SK-N-SH treated with all-trans-retinoic acid at 6 μM for 48 hours (cell line): ENCODE data around the gene FAM174C.

Experiments
- ATAC-seq: fragments of 200-7000 bp; cut with Tn5 transposase; 3 replicates; pipeline ENCODE4 v1.9.1; 2020; ENCODE audit warnings: mild to moderate bottlenecking, moderate library complexity
- ARNTL ChIP-seq: fragments of 450-650 bp; formaldehyde crosslinking; IDR thresholded peaks from 2 replicates; pipeline ENCODE4 v1.5.0; 2020; ENCODE audit warnings: low read depth, mild to moderate bottlenecking, moderate library complexity, borderline replicate concordance
- BACH2 ChIP-seq: fragments of 250-450 bp; sonication (Bioruptor Pico); IDR thresholded peaks from 2 replicates; pipeline ENCODE4 v1.9.0; 2021; ENCODE audit warnings: mild to moderate bottlenecking, borderline replicate concordance
- CSDC2 ChIP-seq: fragments of 250-450 bp; sonication (Bioruptor Pico); IDR thresholded peaks from 2 replicates; pipeline ENCODE4 v1.5.0; 2020; ENCODE audit warnings: mild to moderate bottlenecking, moderate library complexity
- ESRRG ChIP-seq: fragments of 250-450 bp; sonication (Bioruptor Pico); IDR thresholded peaks from 2 replicates; pipeline ENCODE4 v1.6.1; 2021; ENCODE audit warnings: mild to moderate bottlenecking
- GLIS3 ChIP-seq: fragments of 250-450 bp; sonication (Bioruptor Pico); IDR thresholded peaks from 2 replicates; pipeline ENCODE4 v1.5.0; 2020; ENCODE audit warnings: mild to moderate bottlenecking, moderate library complexity
- ISL1 ChIP-seq: fragments of 250-450 bp; sonication (Bioruptor Pico); IDR thresholded peaks from 2 replicates; pipeline ENCODE4 v2.1.2; 2022; ENCODE audit warnings: mild to moderate bottlenecking, moderate library complexity
- OSR1 ChIP-seq: fragments of 250-450 bp; sonication (Bioruptor Pico); IDR thresholded peaks from 2 replicates; pipeline ENCODE4 v1.8.0; 2022; ENCODE audit warnings: moderate library complexity, mild to moderate bottlenecking, inconsistent platforms
- PPARA ChIP-seq: fragments of 250-450 bp; sonication (Bioruptor Pico); IDR thresholded peaks from 2 replicates; pipeline ENCODE4 v1.5.0; 2020; ENCODE audit warnings: mild to moderate bottlenecking, borderline replicate concordance
- RARB ChIP-seq: fragments of 250-450 bp; sonication (Bioruptor Pico); IDR thresholded peaks from 2 replicates; pipeline ENCODE4 v1.8.0; 2021; ENCODE audit warnings: mild to moderate bottlenecking, moderate library complexity
- SNAI2 ChIP-seq: fragments of 250-450 bp; sonication (Bioruptor Pico); IDR thresholded peaks from 2 replicates; pipeline ENCODE4 v1.5.0; 2020; ENCODE audit warnings: mild to moderate bottlenecking, moderate library complexity
- TCF4 ChIP-seq: fragments of 250-450 bp; sonication (Bioruptor Pico); IDR thresholded peaks from 2 replicates; pipeline ENCODE4 v1.8.0; 2021; ENCODE audit warnings: mild to moderate bottlenecking, moderate library complexity, borderline replicate concordance
- TOX ChIP-seq: fragments of 250-450 bp; sonication (Bioruptor Pico); IDR thresholded peaks from 2 replicates; pipeline ENCODE4 v1.8.0; 2021; ENCODE audit warnings: mild to moderate bottlenecking, moderate library complexity, borderline replicate concordance
- ZC3H10 ChIP-seq: fragments of 250-450 bp; sonication (Bioruptor Pico); IDR thresholded peaks from 2 replicates; pipeline ENCODE4 v1.5.1; 2021; ENCODE audit warnings: mild to moderate bottlenecking, moderate library complexity
- ZFP3 ChIP-seq: fragments of 250-450 bp; sonication (Bioruptor Pico); IDR thresholded peaks from 2 replicates; pipeline ENCODE4 v1.5.0; 2020; ENCODE audit warnings: mild to moderate bottlenecking, moderate library complexity
- ZFP30 ChIP-seq: fragments of 450-650 bp; formaldehyde crosslinking; IDR thresholded peaks from 2 replicates; pipeline ENCODE4 v1.5.0; 2022; ENCODE audit warnings: mild to moderate bottlenecking, moderate library complexity
- ZNF565 ChIP-seq: fragments of 450-650 bp; formaldehyde crosslinking; conservative IDR thresholded peaks from 2 replicates; pipeline ENCODE4 v1.5.0; 2020; ENCODE audit warnings: low read depth, mild to moderate bottlenecking, moderate library complexity
- ZNF70 ChIP-seq: fragments of 450-650 bp; formaldehyde crosslinking; IDR thresholded peaks from 2 replicates; pipeline ENCODE4 v1.5.0; 2020; ENCODE audit warnings: mild to moderate bottlenecking, moderate library complexity
- ZNF8 ChIP-seq: fragments of 450-650 bp; formaldehyde crosslinking; IDR thresholded peaks from 2 replicates; pipeline ENCODE4 v1.5.0; 2020; ENCODE audit warnings: mild to moderate bottlenecking, moderate library complexity
- TF ChIP-seq, protein P1 (sequence below): fragments of 250-450 bp; sonication (Bioruptor Pico); IDR thresholded peaks from 2 replicates; pipeline ENCODE4 v1.5.1; 2021; ENCODE audit warnings: mild to moderate bottlenecking, moderate library complexity
- TF ChIP-seq, protein P2 (sequence below): fragments of 250-450 bp; sonication (Bioruptor Pico); IDR thresholded peaks from 2 replicates; pipeline ENCODE4 v1.5.1; 2020; ENCODE audit warnings: low read depth, mild to moderate bottlenecking, moderate library complexity
- TF ChIP-seq, protein P3 (sequence below): fragments of 250-450 bp; sonication (Bioruptor Pico); IDR thresholded peaks from 2 replicates; pipeline ENCODE4 v1.8.0; 2021; ENCODE audit warnings: low read depth, mild to moderate bottlenecking, moderate library complexity, borderline replicate concordance
- TF ChIP-seq, protein P4 (sequence below): fragments of 250-450 bp; sonication (Bioruptor Pico); IDR thresholded peaks from 2 replicates; pipeline ENCODE4 v1.8.0; 2020; ENCODE audit warnings: mild to moderate bottlenecking, moderate library complexity, borderline replicate concordance

The FAM174C gene

DNA sequence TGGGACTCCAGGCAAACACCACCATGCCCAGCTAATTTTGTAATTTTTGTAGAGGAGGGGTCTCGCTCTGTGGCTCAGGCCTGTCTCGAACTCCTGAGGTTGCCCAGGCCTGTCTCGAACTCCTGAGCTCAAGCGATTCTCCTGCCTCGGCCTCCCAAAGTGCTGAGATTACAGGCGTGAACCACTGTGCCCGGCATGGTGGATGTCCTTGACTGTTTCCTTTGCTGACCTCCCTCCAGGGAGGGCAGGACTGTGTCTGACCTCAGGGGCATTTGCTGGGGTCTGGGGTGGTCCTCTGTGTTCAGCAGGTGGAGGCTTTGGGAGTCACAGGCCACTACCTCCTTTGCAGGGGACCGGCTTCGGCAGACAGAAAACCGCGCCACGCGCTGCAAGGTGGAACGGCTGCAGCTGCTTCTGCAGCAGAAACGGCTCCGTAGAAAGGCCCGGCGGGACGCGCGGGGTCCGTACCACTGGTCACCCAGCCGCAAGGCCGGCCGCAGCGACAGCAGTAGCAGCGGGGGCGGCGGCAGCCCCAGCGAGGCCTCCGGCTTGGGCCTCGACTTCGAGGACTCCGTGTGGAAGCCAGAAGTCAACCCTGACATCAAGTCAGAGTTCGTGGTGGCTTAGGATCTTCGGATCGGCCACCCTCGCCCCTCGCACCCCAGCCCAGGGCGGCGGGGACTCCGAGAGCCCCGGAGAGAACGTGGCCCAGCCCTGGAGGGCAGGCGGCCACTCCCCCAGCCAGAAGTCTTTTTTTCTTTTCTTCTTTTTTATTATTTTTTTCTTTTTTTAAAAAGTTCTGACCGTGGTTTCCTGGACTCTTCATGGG, 18.5 kb upstream of the FAM174C start:
- ATAC-seq = no peak

DNA sequence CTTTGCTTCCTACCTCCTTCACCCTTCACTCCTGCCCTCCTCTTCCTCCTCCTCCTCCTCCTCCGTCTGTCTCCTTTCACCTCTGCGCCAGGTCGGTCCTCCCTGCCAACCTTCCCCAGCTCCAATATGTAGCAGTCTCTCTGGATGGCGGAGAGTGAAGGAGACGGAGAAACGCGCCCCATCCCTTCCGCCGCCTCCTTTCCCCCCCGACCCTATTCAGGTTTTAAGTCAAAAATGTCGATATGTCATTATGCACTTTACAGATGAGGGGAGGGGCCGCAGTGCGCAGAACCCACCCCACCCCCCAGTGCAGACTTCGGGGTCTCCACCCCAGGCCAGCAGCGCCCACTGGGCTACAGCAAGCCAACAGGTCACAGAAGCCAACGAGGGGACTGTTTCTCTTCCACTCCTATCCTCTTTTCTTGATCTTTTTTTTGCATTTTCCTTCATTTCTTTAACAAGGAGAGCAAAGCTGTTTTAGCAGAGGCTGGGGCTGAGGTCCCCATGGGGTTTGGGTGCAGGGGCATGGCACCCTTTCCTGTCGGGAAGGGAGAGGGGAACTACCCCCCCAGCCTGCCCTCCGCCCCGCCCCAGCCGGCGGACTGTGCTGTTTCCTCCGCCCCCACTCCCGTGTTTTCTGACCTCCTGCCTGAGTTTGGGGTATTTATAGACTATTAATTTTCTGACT, 17.7 kb upstream of the FAM174C start:
- no peak for TF ChIP-seq ZNF70 (CRISPR knock-in tag)
- no peak for TF ChIP-seq TCF4
- TF ChIP-seq RARB (CRISPR knock-in tag) = no peak
- TF ChIP-seq CSDC2 (CRISPR knock-in tag) = no peak
- ATAC-seq = no peak

More for the DNA sequence above, 18.5 kb upstream of the FAM174C start:
- TF ChIP-seq ZNF565 (CRISPR knock-in tag) = no peak
- TF ChIP-seq, protein P1, sequence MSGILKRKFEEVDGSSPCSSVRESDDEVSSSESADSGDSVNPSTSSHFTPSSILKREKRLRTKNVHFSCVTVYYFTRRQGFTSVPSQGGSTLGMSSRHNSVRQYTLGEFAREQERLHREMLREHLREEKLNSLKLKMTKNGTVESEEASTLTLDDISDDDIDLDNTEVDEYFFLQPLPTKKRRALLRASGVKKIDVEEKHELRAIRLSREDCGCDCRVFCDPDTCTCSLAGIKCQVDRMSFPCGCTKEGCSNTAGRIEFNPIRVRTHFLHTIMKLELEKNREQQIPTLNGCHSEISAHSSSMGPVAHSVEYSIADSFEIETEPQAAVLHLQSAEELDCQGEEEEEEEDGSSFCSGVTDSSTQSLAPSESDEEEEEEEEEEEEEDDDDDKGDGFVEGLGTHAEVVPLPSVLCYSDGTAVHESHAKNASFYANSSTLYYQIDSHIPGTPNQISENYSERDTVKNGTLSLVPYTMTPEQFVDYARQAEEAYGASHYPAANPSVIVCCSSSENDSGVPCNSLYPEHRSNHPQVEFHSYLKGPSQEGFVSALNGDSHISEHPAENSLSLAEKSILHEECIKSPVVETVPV = no peak
- no peak for TF ChIP-seq ARNTL (CRISPR knock-in tag)
- no peak for TF ChIP-seq ZFP30 (CRISPR knock-in tag)
- TF ChIP-seq, protein P2, sequence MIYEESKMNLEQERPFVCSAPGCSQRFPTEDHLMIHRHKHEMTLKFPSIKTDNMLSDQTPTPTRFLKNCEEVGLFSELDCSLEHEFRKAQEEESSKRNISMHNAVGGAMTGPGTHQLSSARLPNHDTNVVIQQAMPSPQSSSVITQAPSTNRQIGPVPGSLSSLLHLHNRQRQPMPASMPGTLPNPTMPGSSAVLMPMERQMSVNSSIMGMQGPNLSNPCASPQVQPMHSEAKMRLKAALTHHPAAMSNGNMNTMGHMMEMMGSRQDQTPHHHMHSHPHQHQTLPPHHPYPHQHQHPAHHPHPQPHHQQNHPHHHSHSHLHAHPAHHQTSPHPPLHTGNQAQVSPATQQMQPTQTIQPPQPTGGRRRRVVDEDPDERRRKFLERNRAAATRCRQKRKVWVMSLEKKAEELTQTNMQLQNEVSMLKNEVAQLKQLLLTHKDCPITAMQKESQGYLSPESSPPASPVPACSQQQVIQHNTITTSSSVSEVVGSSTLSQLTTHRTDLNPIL (CRISPR knock-in tag) = no peak
- TF ChIP-seq TCF4 = no peak
- TF ChIP-seq BACH2 (CRISPR knock-in tag) = no peak
- TF ChIP-seq SNAI2 (CRISPR knock-in tag) = no peak
- TF ChIP-seq ISL1 (CRISPR knock-in tag) = no peak
- TF ChIP-seq ZNF8 (CRISPR knock-in tag) = no peak
- no peak for TF ChIP-seq ESRRG
- TF ChIP-seq OSR1 = no peak
- TF ChIP-seq, protein P3, sequence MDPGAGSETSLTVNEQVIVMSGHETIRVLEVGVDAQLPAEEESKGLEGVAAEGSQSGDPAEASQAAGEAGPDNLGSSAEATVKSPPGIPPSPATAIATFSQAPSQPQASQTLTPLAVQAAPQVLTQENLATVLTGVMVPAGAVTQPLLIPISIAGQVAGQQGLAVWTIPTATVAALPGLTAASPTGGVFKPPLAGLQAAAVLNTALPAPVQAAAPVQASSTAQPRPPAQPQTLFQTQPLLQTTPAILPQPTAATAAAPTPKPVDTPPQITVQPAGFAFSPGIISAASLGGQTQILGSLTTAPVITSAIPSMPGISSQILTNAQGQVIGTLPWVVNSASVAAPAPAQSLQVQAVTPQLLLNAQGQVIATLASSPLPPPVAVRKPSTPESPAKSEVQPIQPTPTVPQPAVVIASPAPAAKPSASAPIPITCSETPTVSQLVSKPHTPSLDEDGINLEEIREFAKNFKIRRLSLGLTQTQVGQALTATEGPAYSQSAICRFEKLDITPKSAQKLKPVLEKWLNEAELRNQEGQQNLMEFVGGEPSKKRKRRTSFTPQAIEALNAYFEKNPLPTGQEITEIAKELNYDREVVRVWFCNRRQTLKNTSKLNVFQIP (CRISPR knock-in tag) = no peak
- TF ChIP-seq ZNF70 (CRISPR knock-in tag) = no peak
- no peak for TF ChIP-seq PPARA (CRISPR knock-in tag)
- no peak for TF ChIP-seq TOX
- TF ChIP-seq CSDC2 (CRISPR knock-in tag) = no peak
- no peak for TF ChIP-seq GLIS3 (CRISPR knock-in tag)

DNA sequence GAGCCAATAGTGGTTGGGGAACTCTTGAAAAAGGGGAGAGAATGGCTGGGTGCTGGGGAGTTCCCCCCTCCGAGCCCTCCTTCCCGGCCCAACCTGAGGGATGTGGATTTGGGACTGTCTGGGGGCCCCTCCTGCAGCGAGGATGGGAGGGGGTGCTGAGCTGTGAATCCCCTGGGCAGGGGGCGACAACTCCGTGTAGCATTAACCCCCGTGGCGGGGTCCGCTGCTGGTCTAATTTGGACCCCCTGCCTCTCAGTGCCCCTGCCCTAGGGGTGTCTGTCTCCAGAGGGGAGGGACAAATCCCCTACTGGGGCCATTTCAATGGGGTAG, 17.2 kb upstream of the FAM174C start:
- no peak for ATAC-seq
- TF ChIP-seq ZFP30 (CRISPR knock-in tag) = no peak
- no peak for TF ChIP-seq ZFP3 (CRISPR knock-in tag)
- no peak for TF ChIP-seq ISL1 (CRISPR knock-in tag)
- TF ChIP-seq, protein P4, sequence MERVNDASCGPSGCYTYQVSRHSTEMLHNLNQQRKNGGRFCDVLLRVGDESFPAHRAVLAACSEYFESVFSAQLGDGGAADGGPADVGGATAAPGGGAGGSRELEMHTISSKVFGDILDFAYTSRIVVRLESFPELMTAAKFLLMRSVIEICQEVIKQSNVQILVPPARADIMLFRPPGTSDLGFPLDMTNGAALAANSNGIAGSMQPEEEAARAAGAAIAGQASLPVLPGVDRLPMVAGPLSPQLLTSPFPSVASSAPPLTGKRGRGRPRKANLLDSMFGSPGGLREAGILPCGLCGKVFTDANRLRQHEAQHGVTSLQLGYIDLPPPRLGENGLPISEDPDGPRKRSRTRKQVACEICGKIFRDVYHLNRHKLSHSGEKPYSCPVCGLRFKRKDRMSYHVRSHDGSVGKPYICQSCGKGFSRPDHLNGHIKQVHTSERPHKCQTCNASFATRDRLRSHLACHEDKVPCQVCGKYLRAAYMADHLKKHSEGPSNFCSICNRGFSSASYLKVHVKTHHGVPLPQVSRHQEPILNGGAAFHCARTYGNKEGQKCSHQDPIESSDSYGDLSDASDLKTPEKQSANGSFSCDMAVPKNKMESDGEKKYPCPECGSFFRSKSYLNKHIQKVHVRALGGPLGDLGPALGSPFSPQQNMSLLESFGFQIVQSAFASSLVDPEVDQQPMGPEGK (CRISPR knock-in tag) = no peak
- TF ChIP-seq ZNF565 (CRISPR knock-in tag) = no peak
- TF ChIP-seq TCF4 = no peak
- no peak for TF ChIP-seq PPARA (CRISPR knock-in tag)
- no peak for TF ChIP-seq ZNF8 (CRISPR knock-in tag)
- no peak for TF ChIP-seq RARB (CRISPR knock-in tag)
- no peak for TF ChIP-seq OSR1
- no peak for TF ChIP-seq ZNF70 (CRISPR knock-in tag)
- TF ChIP-seq, protein P1 = no peak
- no peak for TF ChIP-seq TOX
- TF ChIP-seq ZC3H10 = no peak
- TF ChIP-seq, protein P3 (CRISPR knock-in tag) = no peak
- no peak for TF ChIP-seq ESRRG
- TF ChIP-seq GLIS3 (CRISPR knock-in tag) = no peak
- TF ChIP-seq, protein P2 (CRISPR knock-in tag) = no peak
- no peak for TF ChIP-seq BACH2 (CRISPR knock-in tag)
- no peak for TF ChIP-seq SNAI2 (CRISPR knock-in tag)
